AG04450 (cell line): Measurements from ENCODE around the gene GRID1. TPM values are rescaled to one million over a fixed set of nuclear protein-coding genes. Genes with fewer than 3 reads are reported as not detected.

ENCODE experiments used
- CTCF ChIA-PET: fragments of 300-600, 350-600 bp; formaldehyde crosslinking; extraction: SDS; loops from one replicate; lab custom pipeline; 2022; ENCODE audit warnings: antibody characterized with exemption, inconsistent platforms; lab: Charles Lee
- POLR2A ChIA-PET: fragments of 350-600 bp; formaldehyde crosslinking; extraction: SDS; loops from one replicate; lab custom pipeline; 2021; ENCODE audit warnings: antibody characterized with exemption, inconsistent platforms; lab: Yijun Ruan, JAX
- DNase-seq: peaks from one replicate; pipeline ENCODE4 v3.0.0-alpha.2; 2011; ENCODE audit warnings: low read depth, low spot score
- H3K27ac ChIP-seq: one replicate; pipeline ENCODE4 v1.5.1; 2012; ENCODE audit warnings: low read depth, low read length, control low read depth
- H3K27me3 ChIP-seq: one replicate; pipeline ENCODE4 v1.6.0; 2012; ENCODE audit warnings: low read length; ENCODE audit not compliant: control insufficient read depth, insufficient read depth
- H3K4me3 ChIP-seq: 2 replicates; pipeline ENCODE4 v1.5.1; 2011; ENCODE audit warnings: mild to moderate bottlenecking, low read depth, low read length, control low read depth
- H3K9me3 ChIP-seq: 2 replicates; pipeline ENCODE4 v1.5.1; 2012; ENCODE audit warnings: low read length; ENCODE audit not compliant: control insufficient read depth, insufficient read depth
- polyA plus RNA-seq: library from polyadenylated mRNA; depleted of rRNA; stranded (reverse); fragments of >200 nt; gene quantifications from 2 replicates; pipeline ENCODE4 v1.2.3, GENCODE V29; 2011
- TF ChIP-seq, protein P1 (sequence below): IDR thresholded peaks from 2 replicates; pipeline ENCODE4 v1.5.1; 2011; ENCODE audit warnings: low read depth, low read length, control low read depth, inconsistent platforms

The GRID1 gene
- polyA plus RNA-seq, 1 experiment, result not detected

DNA sequence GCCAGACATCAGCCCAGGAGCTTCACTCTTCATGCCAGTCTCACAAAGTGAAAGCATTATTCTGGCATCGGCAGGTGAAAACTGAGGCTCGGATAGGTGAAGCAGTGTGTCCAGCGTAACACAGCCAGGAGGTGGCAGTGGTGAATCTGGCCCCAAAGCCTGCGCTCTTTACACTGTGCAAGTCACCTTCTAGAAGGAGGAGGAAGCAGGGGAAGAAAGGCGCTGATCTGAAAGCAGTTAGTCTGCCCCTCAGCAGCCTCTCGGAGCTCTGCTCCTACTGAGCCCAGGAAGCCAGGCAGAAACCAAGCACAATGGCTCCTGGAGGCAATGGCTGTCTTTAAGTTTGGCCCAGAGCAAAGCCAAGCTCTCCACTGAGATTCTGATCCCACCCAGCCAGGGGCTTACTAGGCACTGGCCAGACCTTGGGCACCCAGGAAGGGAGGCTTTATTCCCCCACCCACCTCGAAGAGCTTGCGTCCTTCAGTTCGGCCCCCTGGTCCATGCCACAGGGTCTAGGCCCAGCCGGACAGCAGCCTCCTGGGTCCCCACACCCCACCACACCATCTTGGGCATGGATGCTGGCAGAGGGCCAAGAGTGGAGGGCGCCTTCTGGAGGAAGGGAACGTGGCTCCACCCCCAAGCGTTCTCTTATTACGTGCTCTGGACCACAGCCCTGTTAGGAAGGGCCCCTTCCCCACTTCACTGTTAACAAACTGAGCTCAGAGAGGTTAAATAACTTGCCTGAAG is 104.5 kb downstream of the GRID1 start:
- POLR2A ChIA-PET, result no interaction called here
- H3K27ac ChIP-seq, result no peak overlapping the region
- TF ChIP-seq, protein P1, sequence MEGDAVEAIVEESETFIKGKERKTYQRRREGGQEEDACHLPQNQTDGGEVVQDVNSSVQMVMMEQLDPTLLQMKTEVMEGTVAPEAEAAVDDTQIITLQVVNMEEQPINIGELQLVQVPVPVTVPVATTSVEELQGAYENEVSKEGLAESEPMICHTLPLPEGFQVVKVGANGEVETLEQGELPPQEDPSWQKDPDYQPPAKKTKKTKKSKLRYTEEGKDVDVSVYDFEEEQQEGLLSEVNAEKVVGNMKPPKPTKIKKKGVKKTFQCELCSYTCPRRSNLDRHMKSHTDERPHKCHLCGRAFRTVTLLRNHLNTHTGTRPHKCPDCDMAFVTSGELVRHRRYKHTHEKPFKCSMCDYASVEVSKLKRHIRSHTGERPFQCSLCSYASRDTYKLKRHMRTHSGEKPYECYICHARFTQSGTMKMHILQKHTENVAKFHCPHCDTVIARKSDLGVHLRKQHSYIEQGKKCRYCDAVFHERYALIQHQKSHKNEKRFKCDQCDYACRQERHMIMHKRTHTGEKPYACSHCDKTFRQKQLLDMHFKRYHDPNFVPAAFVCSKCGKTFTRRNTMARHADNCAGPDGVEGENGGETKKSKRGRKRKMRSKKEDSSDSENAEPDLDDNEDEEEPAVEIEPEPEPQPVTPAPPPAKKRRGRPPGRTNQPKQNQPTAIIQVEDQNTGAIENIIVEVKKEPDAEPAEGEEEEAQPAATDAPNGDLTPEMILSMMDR, result no peak
- H3K9me3 ChIP-seq, result no peaks in the 10 kb centered on the region
- H3K4me3 ChIP-seq, result no peak overlapping the region
- CTCF ChIA-PET, result no interaction called here
- no peak for DNase-seq
- H3K27me3 ChIP-seq, result no peaks in the 10 kb centered on the region

DNA sequence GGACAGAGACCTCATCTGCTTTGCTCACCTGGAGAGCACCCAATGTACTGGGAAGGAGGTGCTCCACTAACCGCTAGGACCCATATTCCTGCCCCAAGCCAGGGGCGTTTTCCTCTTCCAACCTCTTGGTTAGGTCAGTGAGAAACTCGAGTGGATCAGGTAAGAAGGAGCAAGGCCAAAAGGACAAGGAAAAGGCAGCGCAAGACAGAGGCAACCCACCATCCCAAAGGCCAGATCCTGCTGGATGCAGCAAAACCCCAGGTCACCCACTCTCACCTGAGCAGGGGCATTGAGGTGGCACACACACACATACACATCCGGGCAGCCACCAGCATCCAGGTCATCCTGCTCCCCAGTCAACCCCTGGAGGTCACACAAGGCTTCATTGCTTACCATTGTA is 105.1 kb downstream of the GRID1 start:
- Histone ChIP-seq H3K27me3 (no peaks in the 10 kb centered on the region), H3K27ac (no peak overlapping the region), H3K4me3 (no peak overlapping the region), H3K9me3 (no peaks in the 10 kb centered on the region)
- TF ChIP-seq, protein P1, result no peak
- ChIA-PET POLR2A (no interaction called here), CTCF (no interaction called here)
- no peak for DNase-seq

GRCh38 chr10:86260564-86260963 is 106.0 kb downstream of the GRID1 start:
- ChIA-PET POLR2A (no interaction called here), CTCF (no interaction called here)
- Histone ChIP-seq H3K27me3 (no peaks in the 10 kb centered on the region), H3K27ac (no peak overlapping the region), H3K9me3 (no peaks in the 10 kb centered on the region), H3K4me3 (no peak overlapping the region)
- TF ChIP-seq, protein P1, result no peak
- no peak for DNase-seq

DNA sequence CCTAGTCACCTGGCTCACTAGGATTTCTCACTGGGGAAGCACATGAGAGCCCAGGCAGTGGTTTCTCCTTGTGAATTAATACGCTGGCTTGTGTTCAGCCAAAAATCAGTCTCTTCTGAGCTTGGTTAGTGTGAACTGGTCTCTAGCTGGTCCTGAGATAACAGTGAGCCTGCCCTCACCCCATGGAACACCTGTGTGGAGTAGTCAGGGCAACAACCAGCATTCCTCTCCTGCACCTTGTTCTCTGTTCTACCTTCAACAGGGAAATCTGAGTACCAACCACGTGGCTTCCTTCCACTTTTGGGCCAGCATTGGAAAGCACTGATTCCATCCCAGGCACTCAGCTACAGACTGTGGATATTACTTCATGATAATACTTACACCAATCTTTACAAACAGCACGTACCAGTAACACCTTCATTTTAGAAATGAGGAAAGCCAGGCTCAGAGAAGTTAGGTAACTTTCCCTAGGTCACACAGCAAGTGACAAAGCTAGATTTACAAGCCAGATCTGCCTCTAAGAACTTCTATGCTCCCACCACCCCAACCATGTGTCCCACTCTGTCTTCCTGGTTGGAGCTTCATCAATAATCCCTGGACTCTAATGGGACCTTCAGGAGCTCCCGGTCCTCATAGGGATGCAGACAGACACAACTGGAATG is 106.6 kb downstream of the GRID1 start:
- TF ChIP-seq, protein P1, result no peak
- H3K4me3 ChIP-seq, result no peak overlapping the region
- DNase-seq, result no peak
- H3K9me3 ChIP-seq, result no peaks in the 10 kb centered on the region
- H3K27me3 ChIP-seq, result no peaks in the 10 kb centered on the region
- CTCF ChIA-PET, result no interaction called here
- H3K27ac ChIP-seq, result no peak overlapping the region
- POLR2A ChIA-PET, result no interaction called here

DNA sequence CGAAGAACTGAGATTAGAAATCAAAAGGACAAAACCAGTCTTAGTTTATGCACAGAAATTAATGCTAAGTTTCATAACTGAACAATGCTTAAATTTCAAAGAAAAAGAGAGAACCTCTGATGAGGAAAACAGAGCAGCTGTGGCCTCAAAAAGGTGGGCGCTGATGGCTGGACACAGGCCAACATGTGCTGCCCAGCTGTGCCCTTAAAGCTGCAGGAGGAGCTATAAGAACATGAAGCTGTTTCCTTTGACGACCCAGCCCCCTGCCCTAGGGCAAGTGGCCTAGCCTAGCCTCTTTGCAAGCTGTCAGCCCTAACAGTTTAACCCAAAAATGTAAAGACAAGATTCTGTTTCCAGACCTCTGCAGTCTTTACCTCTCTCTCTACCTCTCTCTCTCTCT is 107.7 kb downstream of the GRID1 start:
- POLR2A ChIA-PET, result no interaction called here
- Histone ChIP-seq H3K27ac (no peak overlapping the region), H3K4me3 (no peak overlapping the region), H3K27me3 (no peaks in the 10 kb centered on the region), H3K9me3 (no peaks in the 10 kb centered on the region)
- CTCF ChIA-PET, result no interaction called here
- DNase-seq, result no peak
- TF ChIP-seq, protein P1, result no peak
